A549 treated with AZD9567 at 1 μM for 4 hours (cell line): ENCODE results near the gene UPF1. TPM values are rescaled to one million over a fixed set of nuclear protein-coding genes. Genes with fewer than 3 reads are reported as not detected.

Source experiments
- total RNA-seq: library from RNA; stranded (reverse); fragments of 200-300 nt; extraction: Qiagen RNA extraction; gene quantifications from 5 replicates; pipeline ENCODE4 v1.2.3, GENCODE V29; 2022; ENCODE audit not compliant: insufficient read depth

Gene UPF1
- total RNA-seq, result 34.4 to 44.3 TPM (median 42.9 TPM) in 5 replicates

DNA sequence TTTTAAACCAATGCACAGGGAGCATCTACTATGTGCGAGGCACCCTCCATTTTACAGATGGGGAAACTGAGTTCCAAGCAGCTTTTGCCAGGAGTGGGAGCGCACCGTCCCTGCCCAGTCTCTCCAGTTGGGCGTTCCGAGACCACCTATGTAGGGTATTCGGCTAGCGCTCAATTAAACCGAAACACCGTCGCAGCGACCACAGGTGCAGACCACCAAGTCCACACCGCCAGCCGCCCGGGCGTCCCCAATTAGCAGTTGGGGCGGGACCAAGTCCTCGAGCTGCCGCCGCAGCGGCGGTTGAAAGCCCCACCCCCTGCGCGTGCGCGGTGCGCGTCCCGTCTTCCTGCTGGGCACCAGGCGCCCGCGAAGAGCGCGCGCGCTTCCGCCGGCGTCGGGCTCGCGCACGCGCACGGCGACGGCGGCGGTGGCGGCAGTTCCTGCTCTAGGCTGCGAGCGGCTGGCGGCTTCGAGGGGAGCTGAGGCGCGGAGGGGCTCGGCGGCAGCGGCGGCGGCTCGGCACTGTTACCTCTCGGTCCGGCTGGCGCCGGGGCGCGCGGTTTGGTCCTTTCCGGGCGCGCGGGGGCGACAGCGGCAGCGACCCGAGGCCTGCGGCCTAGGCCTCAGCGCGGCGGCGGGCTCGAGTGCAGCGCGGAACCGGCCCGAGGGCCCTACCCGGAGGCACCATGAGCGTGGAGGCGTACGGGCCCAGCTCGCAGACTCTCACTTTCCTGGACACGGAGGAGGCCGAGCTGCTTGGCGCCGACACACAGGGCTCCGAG lies at the start of gene UPF1:
Gene UPF1, plus strand, starts transcription at position 436 of the 782 bp plus-strand sequence. Its CDS starts 251 bp downstream, at position 687.

DNA sequence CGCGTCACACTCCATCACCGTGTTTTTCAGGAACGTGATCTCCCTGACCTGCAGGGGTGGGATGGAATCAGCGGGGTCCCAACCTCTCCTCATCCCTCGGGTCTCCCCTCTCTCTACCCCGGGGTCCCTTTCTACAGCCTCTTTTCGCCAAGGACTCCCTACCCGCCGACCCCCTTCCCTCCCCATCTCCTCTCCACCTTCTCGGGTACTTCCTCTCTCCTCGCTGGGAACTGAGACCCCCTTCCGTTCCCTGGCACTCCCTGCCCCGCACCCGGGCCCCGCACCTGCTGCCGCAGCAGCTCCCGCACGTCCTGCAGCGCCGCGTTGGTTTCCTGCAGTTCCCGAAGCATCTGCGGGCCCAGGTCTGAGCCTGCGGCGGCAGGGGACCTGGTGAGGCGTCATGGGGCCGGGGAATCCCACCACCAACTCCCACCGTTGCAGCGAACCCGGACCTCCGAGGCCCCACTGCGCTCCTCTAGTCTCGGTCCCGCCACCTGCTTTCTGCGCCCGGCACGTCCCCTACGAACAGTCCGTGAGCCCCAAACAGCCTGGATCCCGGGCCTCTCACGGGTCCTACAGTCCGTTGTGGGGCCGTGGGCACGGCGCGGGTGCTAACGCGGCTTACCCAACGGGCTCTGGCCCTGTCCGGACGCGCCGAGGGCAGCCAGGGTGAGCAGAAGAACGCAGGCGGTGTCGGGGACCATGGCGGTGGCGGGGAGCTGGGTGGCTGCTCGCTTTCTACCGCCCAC lies 41.0 kb upstream of the UPF1 start, which contains the start of gene COMP:
Gene COMP, minus strand, starts transcription at position 740 of the 749 bp plus-strand sequence. Its CDS starts 36 bp downstream, at position 704.

GRCh38 chr19:18895824-18896341 lies 64.1 kb downstream of the UPF1 start, which contains the start of gene CERS1:
Gene CERS1 (minus strand): TSS chr19:18896158. CDS start chr19:18896072, 86 bp downstream.

Other genes starting within 250 kb of the UPF1 start
- gene REX1BD, start 243.2 kb upstream of the UPF1 start, total RNA-seq, result 20.8 to 63.5 TPM (median 56.7 TPM) in 5 replicates
- gene CRLF1, start 225.2 kb upstream of the UPF1 start, total RNA-seq, result 1.9 to 7.8 TPM (median 7.0 TPM) in 5 replicates
- gene TMEM59L, start 219.1 kb upstream of the UPF1 start, total RNA-seq, result 5.7 to 15.3 TPM (median 5.8 TPM) in 5 replicates
- gene KLHL26, start 194.9 kb upstream of the UPF1 start, total RNA-seq, result 3.6 to 4.6 TPM (median 4.0 TPM) in 5 replicates
- 3.4 to 4.9 TPM (median 4.4 TPM) in 5 replicates for gene CRTC1, start 148.3 kb upstream of the UPF1 start, total RNA-seq
- 0.11 to 0.15 TPM (median 0.13 TPM) in 4 of 5 replicates, not detected in the other for gene COMP, start 40.7 kb upstream of the UPF1 start, total RNA-seq
- gene CERS1, start 64.2 kb downstream of the UPF1 start, total RNA-seq, result 4.2 to 5.7 TPM (median 5.2 TPM) in 5 replicates
- 126 to 170 TPM (median 165 TPM) in 5 replicates for gene COPE, start 87.4 kb downstream of the UPF1 start, total RNA-seq
- gene DDX49, start 87.8 kb downstream of the UPF1 start, total RNA-seq, result 32.3 to 51.2 TPM (median 45.0 TPM) in 5 replicates
- 27.1 to 31.2 TPM (median 27.8 TPM) in 5 replicates for gene HOMER3, start 109.3 kb downstream of the UPF1 start, total RNA-seq
- gene SUGP2, start 201.6 kb downstream of the UPF1 start, total RNA-seq, result 21.0 to 33.2 TPM (median 32.3 TPM) in 5 replicates
- 25.9 to 39.3 TPM (median 27.3 TPM) in 5 replicates for gene ARMC6, start 201.6 kb downstream of the UPF1 start, total RNA-seq
- gene SLC25A42, start 232.0 kb downstream of the UPF1 start, total RNA-seq, result 0.85 to 1.3 TPM (median 1.1 TPM) in 4 of 5 replicates, not detected in the other